Karpas-422 (cell line): ENCODE results near the gene SNAP29. TPM values are rescaled to one million over a fixed set of nuclear protein-coding genes. Genes with fewer than 3 reads are reported as not detected.

Source experiments
- DNase-seq: peaks from one replicate; pipeline ENCODE4 v3.0.0-alpha.2; 2015
- H2AFZ ChIP-seq: fragments of 200-600 bp; sonication (generic); 2 replicates; pipeline ENCODE4 v1.6.1; 2014; ENCODE audit warnings: antibody characterized with exemption, low read length, mixed read lengths
- H3K27ac ChIP-seq: fragments of 200-600 bp; sonication (generic); 2 replicates; pipeline ENCODE4 v1.5.1; 2014; ENCODE audit warnings: mild to moderate bottlenecking, low read length, moderate library complexity
- H3K27me3 ChIP-seq: fragments of 200-600 bp; sonication (generic); 2 replicates; pipeline ENCODE4 v1.6.1; 2014; ENCODE audit warnings: low read length, mixed read lengths
- H3K36me3 ChIP-seq: fragments of 200-600 bp; sonication (generic); 2 replicates; pipeline ENCODE4 v1.6.1; 2014; ENCODE audit warnings: low read length, mixed read lengths; ENCODE audit not compliant: insufficient read depth
- H3K4me1 ChIP-seq: fragments of 200-600 bp; sonication (generic); 2 replicates; pipeline ENCODE4 v1.6.1; 2014; ENCODE audit warnings: mild to moderate bottlenecking, low read length, mixed read lengths
- H3K4me2 ChIP-seq: fragments of 200-600 bp; sonication (generic); 2 replicates; pipeline ENCODE4 v1.6.1; 2014; ENCODE audit warnings: low read length, low read depth, mild to moderate bottlenecking; ENCODE audit not compliant: poor library complexity, severe bottlenecking
- H3K4me3 ChIP-seq: fragments of 200-600 bp; sonication (generic); 2 replicates; pipeline ENCODE4 v1.5.1; 2014; ENCODE audit warnings: mild to moderate bottlenecking, antibody characterized with exemption, low read length, mixed read lengths
- H3K79me2 ChIP-seq: fragments of 200-600 bp; sonication (generic); 2 replicates; pipeline ENCODE4 v1.6.1; 2014; ENCODE audit warnings: mild to moderate bottlenecking, low read length, mixed read lengths
- H3K9ac ChIP-seq: fragments of 200-600 bp; sonication (generic); 2 replicates; pipeline ENCODE4 v1.6.0; 2014; ENCODE audit warnings: low read length
- H3K9me2 ChIP-seq: fragments of 200-600 bp; sonication (generic), shearing (Covaris generic); replicated peaks from 2 replicates; pipeline ENCODE4 v1.6.0; 2014; ENCODE audit warnings: mild to moderate bottlenecking, low read length, moderate library complexity; ENCODE audit not compliant: insufficient read depth
- H3K9me3 ChIP-seq: fragments of 300-700, 200-600 bp; sonication (generic); 2 replicates; pipeline ENCODE4 v1.6.1; 2014; ENCODE audit warnings: low read length, mixed read lengths
- H4K20me1 ChIP-seq: fragments of 200-600 bp; sonication (generic); 2 replicates; pipeline ENCODE4 v1.6.1; 2014; ENCODE audit warnings: mild to moderate bottlenecking, antibody characterized with exemption, low read length, low read depth; ENCODE audit not compliant: insufficient read depth
- total RNA-seq: library from RNA; depleted of rRNA; stranded (reverse); fragments of >200 nt; shearing (Covaris generic); gene quantifications from 2 replicates; pipeline ENCODE4 v1.2.3, GENCODE V29; 2014; ENCODE audit warnings: low replicate concordance

Gene SNAP29
- total RNA-seq, 1 experiment from 2014 or later = 17.4 TPM

GRCh38 chr22:20916916-20917810 lies 58.4 kb downstream of the SNAP29 start, which contains the start of gene CRKL:
CRKL (plus strand) TSS chr22:20917407; CDS start chr22:20917935, 528 bp downstream.
- peak within 1 kb of the TSS; percentile 90 for H3K4me2 ChIP-seq
- H3K4me3 ChIP-seq = peak within 1 kb of the TSS; percentile 98
- H3K9me2 ChIP-seq = no peaks in the 10 kb centered on the region
- DNase-seq = peak; percentile 98
- H3K36me3 ChIP-seq = peaks cover 15% of the 10 kb centered on the region; the same call in 1 of the 2 replicates
- H3K27ac ChIP-seq = peak within 1 kb of the TSS; percentile 65
- H3K4me1 ChIP-seq = peaks cover 32% of the 10 kb centered on the region
- peak within 1 kb of the TSS; percentile 88 for H3K9ac ChIP-seq
- H3K79me2 ChIP-seq = peaks cover 49% of the 10 kb centered on the region
- H3K9me3 ChIP-seq = no peaks in the 10 kb centered on the region
- peaks cover 24% of the 10 kb centered on the region for H4K20me1 ChIP-seq
- H3K27me3 ChIP-seq = no peaks in the 10 kb centered on the region
- H2AFZ ChIP-seq = peak within 1 kb of the TSS; percentile 99

DNA sequence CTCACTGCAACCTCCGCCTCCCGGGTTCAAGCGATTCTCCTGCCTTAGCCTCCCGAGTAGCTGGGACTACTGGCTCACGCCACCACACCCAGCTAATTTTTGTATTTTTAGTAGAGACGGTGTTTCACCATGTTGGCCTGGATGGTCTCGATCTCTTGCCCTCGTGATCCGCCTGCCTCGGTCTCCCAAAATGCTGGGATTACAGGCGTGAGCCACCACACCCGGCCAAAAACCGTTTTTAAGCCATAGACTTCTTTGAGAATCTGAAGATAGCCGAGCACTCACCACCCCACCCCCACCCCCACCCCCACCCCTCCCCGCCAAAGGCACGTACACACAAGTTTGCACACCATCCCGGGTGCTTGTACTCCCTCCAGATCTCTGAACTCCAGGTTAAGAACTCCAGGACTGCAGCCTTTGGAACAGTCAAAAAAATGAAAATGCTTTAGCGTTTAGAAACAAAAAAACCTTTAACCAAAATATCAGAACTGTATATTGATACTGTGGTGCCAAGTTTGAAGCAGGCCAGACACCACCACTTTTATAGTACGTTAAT lies 59.9 kb downstream of the SNAP29 start:
- Histone ChIP-seq H3K9me2 (no peaks in the 10 kb centered on the region), H3K36me3 (peaks cover 15% of the 10 kb centered on the region; the same call in 1 of the 2 replicates), H3K9me3 (no peaks in the 10 kb centered on the region), H3K4me2 (peak overlapping the region; percentile 81), H3K79me2 (peaks cover 65% of the 10 kb centered on the region), H3K4me1 (peaks cover 37% of the 10 kb centered on the region), H4K20me1 (peaks cover 28% of the 10 kb centered on the region), H3K27me3 (no peaks in the 10 kb centered on the region), H3K4me3 (peak overlapping the region; percentile 98), H3K27ac (no peak overlapping the region), H3K9ac (peak overlapping the region; percentile 88), H2AFZ (no peak overlapping the region)
- DNase-seq = no peak

GRCh38 chr22:20919718-20920117 lies 60.9 kb downstream of the SNAP29 start:
- Histone ChIP-seq H4K20me1 (peaks cover 37% of the 10 kb centered on the region), H3K27ac (no peak overlapping the region), H3K4me1 (peaks cover 46% of the 10 kb centered on the region), H3K79me2 (peaks cover 75% of the 10 kb centered on the region), H3K4me2 (peak overlapping the region; percentile 81), H3K4me3 (peak overlapping the region; percentile 98), H3K9me3 (no peaks in the 10 kb centered on the region), H3K9ac (peak overlapping the region; percentile 88), H3K36me3 (peaks cover 15% of the 10 kb centered on the region; the same call in 1 of the 2 replicates), H3K9me2 (no peaks in the 10 kb centered on the region), H3K27me3 (no peaks in the 10 kb centered on the region), H2AFZ (no peak overlapping the region)
- no peak for DNase-seq

DNA sequence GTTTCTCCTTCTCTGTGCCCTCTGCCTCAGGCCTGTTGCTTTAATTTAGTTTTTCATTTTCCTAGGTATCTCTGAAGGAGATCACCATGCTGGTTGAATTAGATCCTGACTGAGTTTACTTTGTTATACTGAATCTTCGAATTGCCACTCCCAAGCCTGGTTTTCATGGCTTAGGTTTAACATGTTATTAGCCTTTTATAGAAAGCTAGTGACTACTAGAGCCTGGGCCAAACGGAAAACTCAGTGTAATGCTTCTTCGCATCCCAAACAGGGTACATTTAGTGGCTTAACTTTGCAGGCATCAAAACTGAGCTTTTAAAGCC lies 62.0 kb downstream of the SNAP29 start:
- Histone ChIP-seq H3K4me3 (peak overlapping the region; percentile 98; the same call in 1 of the 2 replicates), H3K4me1 (peaks cover 57% of the 10 kb centered on the region), H3K27ac (no peak overlapping the region), H3K36me3 (peaks cover 15% of the 10 kb centered on the region; the same call in 1 of the 2 replicates), H4K20me1 (peaks cover 48% of the 10 kb centered on the region), H3K27me3 (no peaks in the 10 kb centered on the region), H2AFZ (no peak overlapping the region), H3K79me2 (peaks cover 86% of the 10 kb centered on the region), H3K4me2 (peak overlapping the region; percentile 81), H3K9ac (peak overlapping the region; percentile 88), H3K9me2 (no peaks in the 10 kb centered on the region), H3K9me3 (no peaks in the 10 kb centered on the region)
- no peak for DNase-seq

- H3K4me3 ChIP-seq = no peak overlapping the region
- no peak overlapping the region for H3K9ac ChIP-seq
- H3K27ac ChIP-seq = no peak overlapping the region
- H3K36me3 ChIP-seq = peaks cover 15% of the 10 kb centered on the region; the same call in 1 of the 2 replicates
- no peaks in the 10 kb centered on the region for H3K9me3 ChIP-seq
- DNase-seq = no peak
- no peak overlapping the region for H3K4me2 ChIP-seq
- peaks cover 51% of the 10 kb centered on the region for H3K4me1 ChIP-seq
- no peaks in the 10 kb centered on the region for H3K27me3 ChIP-seq
- peaks cover 57% of the 10 kb centered on the region for H4K20me1 ChIP-seq
- no peak overlapping the region for H2AFZ ChIP-seq
- H3K79me2 ChIP-seq = peaks cover 100% of the 10 kb centered on the region
- no peaks in the 10 kb centered on the region for H3K9me2 ChIP-seq
These were observed 63.4 kb downstream of the SNAP29 start for GRCh38 chr22:20922141-20922751.

DNA sequence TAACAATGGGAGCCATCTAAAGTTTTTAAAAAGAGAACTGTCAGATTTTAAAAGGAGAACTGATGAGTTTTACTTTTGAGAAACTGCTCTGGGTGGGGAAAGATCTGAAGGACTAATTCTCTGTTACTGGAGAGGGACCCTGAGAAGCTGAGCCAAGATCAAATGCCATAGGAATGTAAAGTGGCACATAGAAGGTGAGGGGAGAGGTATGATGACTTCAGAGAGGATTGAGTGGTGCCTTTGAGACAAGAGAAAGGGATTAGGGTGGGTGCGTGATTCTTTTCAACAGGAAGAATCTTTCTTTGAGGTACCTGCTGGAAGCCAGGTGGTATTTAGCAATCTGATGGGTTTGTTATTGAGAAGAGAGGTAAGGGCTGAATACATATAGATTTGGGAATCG lies 67.4 kb downstream of the SNAP29 start:
- Histone ChIP-seq H3K9me2 (no peaks in the 10 kb centered on the region), H3K4me2 (no peak overlapping the region), H3K9me3 (no peaks in the 10 kb centered on the region), H3K36me3 (no peaks in the 10 kb centered on the region), H2AFZ (no peak overlapping the region), H3K27me3 (no peaks in the 10 kb centered on the region), H4K20me1 (peaks cover 43% of the 10 kb centered on the region), H3K79me2 (peaks cover 98% of the 10 kb centered on the region), H3K9ac (no peak overlapping the region), H3K4me1 (peaks cover 28% of the 10 kb centered on the region), H3K27ac (0 out of 2 replicates have a peak overlapping the region, but pooled peaks have one; percentile 12), H3K4me3 (no peak overlapping the region)
- no peak for DNase-seq

DNA sequence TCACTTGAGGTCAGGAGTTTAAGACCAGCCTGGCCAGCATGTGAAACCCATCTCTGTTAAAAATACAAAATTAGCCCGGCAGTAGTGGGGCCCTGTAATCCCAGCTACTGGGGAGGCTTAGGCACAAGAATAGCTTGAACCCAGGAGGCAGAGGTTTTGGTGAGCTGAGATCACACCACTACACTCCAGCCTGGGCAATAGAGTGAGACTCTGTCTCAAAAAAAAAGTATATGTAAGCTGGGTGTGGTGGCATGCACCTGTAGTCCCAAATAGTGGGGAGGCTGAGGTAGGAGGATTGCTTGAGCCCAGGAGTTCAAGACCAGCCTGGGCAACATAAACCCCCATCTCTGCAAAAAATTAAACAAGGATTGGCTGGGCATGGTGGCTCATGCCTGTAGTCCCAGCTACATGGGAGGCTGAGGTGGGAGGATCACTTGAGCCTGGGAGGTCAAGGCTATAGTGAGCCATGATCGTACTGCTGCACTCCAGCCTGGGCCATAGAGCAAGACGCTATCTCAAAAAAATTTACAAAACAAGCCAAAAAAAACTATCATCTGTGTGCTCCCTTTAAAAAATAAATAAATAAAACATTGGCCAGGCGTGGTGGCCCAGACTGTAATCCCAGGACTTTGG lies 69.2 kb downstream of the SNAP29 start:
- peaks cover 24% of the 10 kb centered on the region for H3K4me1 ChIP-seq
- no peaks in the 10 kb centered on the region for H3K36me3 ChIP-seq
- no peak overlapping the region for H3K4me3 ChIP-seq

More for the DNA sequence above, 69.2 kb downstream of the SNAP29 start:
- Histone ChIP-seq H3K4me2 (no peak overlapping the region), H3K79me2 (peaks cover 96% of the 10 kb centered on the region), H3K9ac (no peak overlapping the region), H3K9me3 (no peaks in the 10 kb centered on the region), H3K27ac (no peak overlapping the region), H3K27me3 (no peaks in the 10 kb centered on the region), H3K9me2 (no peaks in the 10 kb centered on the region), H2AFZ (no peak overlapping the region), H4K20me1 (peaks cover 48% of the 10 kb centered on the region)
- DNase-seq = no peak
